HG02973 (cell line): Measurements from ENCODE around the gene SMIM28.
"Not testable (repeated sequence)": the region's sequence is repeated elsewhere in the genome, so short reads cannot be mapped to it uniquely, and the experiment has no call there.

Experiments
- ATAC-seq: cut with Tn5 transposase; IDR thresholded peaks from one replicate; pipeline ENCODE4 v1.9.1; 2021; ENCODE audit warnings: moderate library complexity; ENCODE audit not compliant: unreplicated experiment

The SMIM28 gene

DNA sequence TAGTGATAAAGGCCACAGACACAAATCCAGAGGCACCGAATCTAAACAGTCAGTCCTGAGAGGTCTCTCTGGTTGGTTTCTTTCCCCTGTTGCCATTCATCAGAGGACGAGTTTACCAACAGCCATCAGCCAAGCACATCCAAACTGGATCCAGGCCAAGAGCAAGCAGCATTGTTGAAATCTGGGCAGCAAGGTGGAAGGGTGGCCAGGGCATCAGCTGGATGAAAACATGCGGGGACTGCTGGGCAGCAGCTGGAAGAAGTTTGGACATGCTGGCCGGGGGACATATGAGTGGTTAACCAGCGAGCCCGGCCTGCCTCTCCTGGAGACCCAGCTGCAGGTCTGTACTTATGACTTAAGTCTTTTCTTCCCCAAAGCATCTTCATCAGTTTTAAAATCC, at the start of gene SMIM28:
Gene SMIM28 (plus strand): TSS at position 62 of the 400 bp plus-strand sequence. CDS start 168 bp downstream, at position 230.
- ATAC-seq, result no peak

DNA sequence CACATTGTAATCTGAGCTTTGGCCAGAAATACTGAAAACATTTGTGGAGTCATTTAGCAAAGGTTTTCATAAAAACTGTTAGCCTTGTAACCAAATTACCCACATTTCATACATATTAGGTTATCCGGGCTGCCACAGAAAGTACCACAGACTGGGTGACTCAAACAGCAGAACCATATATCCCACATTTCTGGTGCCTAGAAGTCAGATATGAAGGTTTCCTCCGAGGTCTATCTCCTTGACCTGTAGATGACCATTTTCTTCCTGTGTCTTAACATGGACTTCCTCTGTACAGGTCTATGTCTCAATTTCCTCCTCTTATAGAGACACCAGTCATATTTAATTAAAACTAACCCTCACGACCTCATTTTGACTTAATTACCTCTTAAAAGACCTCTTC, 49.5 kb upstream of the SMIM28 start:
- ATAC-seq, result no peak

DNA sequence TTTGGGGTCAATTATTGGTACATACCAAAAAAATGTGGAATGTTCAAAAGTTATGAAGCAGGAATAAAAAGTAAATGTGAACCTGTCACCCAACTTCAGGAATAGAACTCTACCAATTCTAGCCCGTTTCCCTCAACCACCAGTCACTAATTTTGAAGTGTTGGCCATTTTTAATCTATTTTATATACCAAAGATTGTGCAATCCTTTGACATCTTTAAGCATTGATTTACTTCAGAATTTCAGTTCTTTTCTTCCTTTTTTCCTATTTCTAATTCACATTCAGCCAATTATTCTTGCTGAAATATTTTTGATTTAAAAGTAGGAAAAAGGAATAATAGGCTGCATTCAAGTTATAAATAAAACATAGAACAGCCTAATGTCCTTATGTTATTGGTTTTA, 46.9 kb upstream of the SMIM28 start:
- no peak for ATAC-seq

GRCh38 chr6:138331444-138331843, 46.3 kb upstream of the SMIM28 start:
- ATAC-seq, result no peak

DNA sequence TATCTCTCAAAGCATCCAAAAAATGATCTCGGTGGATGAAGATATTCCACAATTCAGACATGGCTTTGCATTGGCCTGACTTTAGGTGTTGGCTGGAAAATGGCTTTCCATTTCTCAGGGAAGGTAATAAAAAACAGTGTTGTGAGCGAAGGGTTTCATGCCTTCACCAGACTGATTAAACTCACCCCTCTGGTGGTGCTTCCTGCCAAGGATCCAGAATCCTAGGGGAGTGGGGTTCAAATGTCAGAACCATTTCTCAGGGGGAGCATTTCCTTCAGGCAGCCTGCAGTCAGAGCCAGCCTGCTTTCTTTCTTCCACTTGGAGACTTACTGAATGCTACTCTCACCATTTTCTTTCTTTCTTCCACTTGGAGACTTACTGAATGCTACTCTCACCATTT, 45.7 kb upstream of the SMIM28 start:
- ATAC-seq, result no peak

DNA sequence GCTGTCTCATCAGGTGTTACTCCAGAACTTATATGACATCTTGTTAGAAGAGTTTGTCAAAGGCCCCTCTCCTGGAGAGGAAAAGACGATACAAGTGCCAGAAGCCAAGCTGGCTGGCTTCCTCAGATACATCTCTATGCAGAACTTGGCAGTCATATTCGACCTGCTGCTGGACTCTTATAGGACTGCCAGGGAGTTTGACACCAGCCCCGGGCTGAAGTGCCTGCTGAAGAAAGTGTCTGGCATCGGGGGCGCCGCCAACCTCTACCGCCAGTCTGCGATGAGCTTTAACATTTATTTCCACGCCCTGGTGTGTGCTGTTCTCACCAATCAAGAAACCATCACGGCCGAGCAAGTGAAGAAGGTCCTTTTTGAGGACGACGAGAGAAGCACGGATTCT, 43.7 kb upstream of the SMIM28 start:
- no peak for ATAC-seq

DNA sequence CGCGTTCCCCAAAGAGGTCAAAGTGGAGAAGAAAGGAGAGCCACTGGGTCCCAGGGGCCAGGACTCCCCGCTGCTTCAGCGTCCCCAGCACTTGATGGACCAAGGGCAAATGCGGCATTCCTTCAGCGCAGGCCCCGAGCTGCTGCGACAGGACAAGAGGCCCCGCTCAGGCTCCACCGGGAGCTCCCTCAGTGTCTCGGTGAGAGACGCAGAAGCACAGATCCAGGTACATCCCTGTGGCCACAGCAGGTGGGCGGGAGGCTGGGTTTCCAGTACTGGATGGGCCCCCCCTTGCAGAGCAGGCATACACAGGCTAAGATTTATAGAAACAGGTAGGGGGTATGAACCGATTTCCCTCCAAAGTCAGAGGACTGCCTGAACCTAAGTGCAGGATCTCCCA, 42.7 kb upstream of the SMIM28 start:
- no peak for ATAC-seq

DNA sequence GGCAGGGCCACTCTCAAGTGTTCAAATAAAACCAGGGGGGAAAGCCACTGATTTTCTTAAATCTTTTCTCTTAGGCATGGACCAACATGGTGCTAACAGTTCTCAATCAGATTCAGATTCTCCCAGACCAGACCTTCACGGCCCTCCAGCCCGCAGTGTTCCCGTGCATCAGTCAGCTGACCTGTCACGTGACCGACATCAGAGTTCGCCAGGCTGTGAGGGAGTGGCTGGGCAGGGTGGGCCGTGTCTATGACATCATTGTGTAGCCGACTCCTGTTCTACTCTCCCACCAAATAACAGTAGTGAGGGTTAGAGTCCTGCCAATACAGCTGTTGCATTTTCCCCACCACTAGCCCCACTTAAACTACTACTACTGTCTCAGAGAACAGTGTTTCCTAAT, 41.5 kb upstream of the SMIM28 start:
- ATAC-seq, result no peak

DNA sequence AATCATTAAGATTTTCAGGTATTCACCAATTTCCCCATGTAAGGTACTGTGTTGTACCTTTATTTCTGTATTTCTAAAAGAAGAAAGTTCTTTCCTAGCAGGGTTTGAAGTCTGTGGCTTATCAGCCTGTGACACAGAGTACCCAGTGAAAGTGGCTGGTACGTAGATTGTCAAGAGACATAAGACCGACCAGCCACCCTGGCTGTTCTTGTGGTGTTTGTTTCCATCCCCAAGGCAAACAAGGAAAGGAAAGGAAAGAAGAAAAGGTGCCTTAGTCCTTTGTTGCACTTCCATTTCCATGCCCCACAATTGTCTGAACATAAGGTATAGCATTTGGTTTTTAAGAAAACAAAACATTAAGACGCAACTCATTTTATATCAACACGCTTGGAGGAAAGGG, 40.6 kb upstream of the SMIM28 start:
- ATAC-seq, result no peak

- no peak for ATAC-seq
Measured at GRCh38 chr6:138339024-138339423, 38.7 kb upstream of the SMIM28 start.

- no peak for ATAC-seq
Measured at GRCh38 chr6:138341176-138341575, 36.5 kb upstream of the SMIM28 start.

- no peak for ATAC-seq
Measured at GRCh38 chr6:138343112-138343511, 34.6 kb upstream of the SMIM28 start.

DNA sequence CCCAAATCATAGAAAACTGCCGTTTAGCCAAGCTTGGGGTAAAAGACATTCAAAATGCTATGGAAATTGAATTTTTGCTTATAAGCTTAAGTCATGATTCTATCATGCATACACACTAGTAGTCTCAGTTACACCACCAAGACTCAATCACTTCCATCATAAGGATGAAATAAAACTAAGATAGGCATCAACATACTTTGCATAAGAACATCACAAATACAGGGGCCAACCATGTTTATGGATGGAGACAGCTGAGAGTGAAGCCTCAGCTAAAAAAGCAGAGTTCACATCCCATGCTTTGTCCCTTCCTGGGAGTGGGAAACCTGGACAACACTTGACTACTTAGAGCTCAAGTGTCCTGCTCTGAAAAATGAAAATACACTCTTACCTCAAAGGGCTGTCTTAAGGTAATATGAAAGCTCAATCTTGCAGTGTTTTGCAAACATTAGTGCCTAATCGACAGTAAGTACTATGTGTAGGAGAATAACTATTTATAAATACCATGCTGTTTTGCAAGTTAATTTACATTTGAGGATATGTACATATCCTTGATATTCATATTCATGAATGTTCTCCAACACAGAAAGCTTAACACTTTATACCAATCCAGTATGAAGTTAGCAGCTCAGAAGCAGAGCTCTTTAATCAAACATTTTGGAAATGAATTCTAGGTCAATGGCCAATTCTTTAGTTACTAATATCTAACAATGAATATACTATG, 32.0 kb upstream of the SMIM28 start:
- ATAC-seq, result no peak

- ATAC-seq, result no peak
Measured at GRCh38 chr6:138346302-138347195, 31.2 kb upstream of the SMIM28 start.

DNA sequence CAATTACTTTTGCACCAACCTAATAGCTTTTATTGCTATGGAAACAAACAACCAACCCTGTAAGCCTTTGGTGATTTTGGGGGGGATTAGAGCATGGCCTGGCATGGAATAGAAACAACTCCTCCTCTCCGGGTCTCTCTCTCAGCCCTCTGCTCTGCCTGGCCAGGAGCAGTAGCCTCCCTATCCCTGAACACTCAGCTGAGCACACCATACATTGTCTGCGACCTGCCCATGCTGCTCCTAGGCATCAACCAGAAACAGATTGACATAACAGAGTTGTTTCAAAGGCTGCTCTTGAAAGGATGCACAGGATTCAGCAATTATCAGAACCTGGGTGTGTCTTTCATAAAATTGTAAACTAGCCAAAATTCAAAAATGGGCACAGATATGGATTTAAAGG, 29.8 kb upstream of the SMIM28 start:
- no peak for ATAC-seq

GRCh38 chr6:138349891-138350290, 27.8 kb upstream of the SMIM28 start:
- ATAC-seq, result no peak

DNA sequence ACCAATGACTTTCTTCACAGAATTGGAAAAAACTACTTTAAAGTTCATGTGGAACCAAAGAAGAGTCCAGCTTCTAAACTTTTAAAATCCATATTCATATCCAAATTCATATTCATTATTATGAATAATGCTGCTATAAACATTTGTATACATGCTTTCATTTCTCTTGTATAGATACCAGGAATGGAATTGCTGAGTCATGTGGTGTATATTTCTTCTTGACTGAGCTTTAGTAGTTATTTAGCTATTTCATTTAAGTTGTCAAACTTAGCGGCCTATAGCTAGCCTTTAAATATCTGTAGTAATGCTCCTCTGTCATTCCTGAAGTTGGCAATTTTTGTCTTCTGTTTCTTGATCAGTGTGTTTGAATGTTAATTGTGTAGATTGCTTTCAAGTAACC, 19.8 kb upstream of the SMIM28 start:
- no peak for ATAC-seq

DNA sequence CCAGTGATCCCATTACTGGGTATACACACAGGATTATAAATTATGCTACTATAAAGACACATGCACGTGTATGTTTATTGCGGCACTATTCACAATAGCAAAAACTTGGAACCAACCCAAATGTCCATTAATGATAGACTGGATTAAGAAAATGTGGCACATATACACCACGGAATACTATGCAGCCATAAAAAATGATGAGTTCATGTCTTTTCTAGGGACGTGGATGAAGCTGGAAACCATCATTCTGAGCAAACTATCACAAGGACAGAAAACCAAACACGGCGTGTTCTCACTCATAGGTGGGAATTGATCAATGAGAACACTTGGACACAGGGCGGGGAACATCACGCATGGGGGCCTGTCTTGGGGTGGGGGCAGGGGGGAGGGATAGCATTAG, 9.0 kb upstream of the SMIM28 start:
- ATAC-seq, result not testable (repeated sequence)

DNA sequence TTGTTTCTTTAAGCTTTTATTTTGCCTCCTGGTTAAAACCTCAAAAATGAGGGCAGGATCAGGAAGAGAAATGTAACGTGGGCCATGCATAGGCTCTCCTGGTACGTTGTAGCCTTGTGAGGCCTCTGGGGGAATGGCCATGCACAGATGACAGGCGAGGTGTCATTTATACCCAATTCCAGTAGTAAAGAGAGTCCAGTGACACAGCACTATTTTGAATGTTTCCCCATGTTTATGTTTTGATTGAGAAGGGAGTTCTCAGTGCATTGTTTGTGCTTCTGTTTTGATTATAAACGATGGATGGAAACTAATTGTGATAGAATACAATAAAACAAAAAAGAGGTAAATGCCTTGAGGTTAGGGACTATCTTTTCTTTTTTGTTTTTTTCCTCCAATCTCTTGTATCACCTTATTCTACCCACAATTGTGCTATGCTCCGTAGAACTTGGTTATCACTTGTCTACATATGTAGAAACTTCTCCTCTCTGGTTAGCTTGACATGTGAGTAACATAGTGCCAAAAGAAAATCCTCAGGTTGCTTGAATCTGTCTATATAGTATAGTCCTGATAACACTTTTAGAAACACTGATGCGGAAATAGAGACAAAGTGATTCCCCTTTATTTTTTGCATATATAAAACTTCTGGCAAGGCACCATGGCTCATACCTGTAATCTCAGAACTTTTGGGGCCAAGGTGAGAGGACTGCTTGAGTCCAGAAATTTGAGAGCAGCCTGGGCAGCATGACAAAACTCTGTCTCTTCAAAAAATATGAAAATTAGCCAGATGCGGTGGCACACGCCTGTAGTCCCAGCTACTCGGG, 6.9 kb upstream of the SMIM28 start:
- ATAC-seq, result no peak

- no peak for ATAC-seq
Measured at GRCh38 chr6:138371452-138371711, 6.3 kb upstream of the SMIM28 start.

DNA sequence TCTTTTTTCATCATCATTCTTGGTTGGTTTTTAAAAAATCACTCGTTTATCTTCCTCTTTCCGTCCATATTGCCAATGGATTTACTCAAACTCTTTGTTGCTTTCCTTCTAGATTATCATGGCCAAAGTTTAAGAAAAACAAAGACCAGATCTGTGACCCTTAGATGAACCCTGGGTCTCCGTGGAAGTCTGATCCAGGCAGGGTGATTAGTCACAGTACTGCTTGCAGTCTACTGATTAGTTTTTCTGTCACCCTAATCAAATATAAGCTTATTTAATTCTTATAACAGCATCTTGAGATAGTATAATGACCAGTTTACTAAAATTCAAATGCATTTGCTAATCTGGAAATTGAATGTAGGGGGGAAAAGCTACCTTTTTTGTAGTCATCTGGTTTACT, 6.0 kb upstream of the SMIM28 start:
- no peak for ATAC-seq
